IPS-15b (cell line): Measurements from ENCODE around the gene ARL2BP.
"Not testable (repeated sequence)": the region's sequence is repeated elsewhere in the genome, so short reads cannot be mapped to it uniquely, and the experiment has no call there.

Source experiments
- H3K27me3 ChIP-seq: one replicate; pipeline ENCODE4 v1.6.1; 2013; ENCODE audit warnings: low read length; ENCODE audit not compliant: control insufficient read depth, insufficient read depth
- H3K36me3 ChIP-seq: one replicate; pipeline ENCODE4 v1.6.1; 2013; ENCODE audit warnings: low read length; ENCODE audit not compliant: control insufficient read depth, insufficient read depth
- H3K4me1 ChIP-seq: one replicate; pipeline ENCODE4 v1.6.1; 2013; ENCODE audit warnings: mild to moderate bottlenecking, low read length; ENCODE audit not compliant: control insufficient read depth, insufficient read depth
- H3K4me3 ChIP-seq: one replicate; pipeline ENCODE4 v1.5.1; 2013; ENCODE audit warnings: low read depth, low read length
- H3K9ac ChIP-seq: one replicate; pipeline ENCODE4 v1.6.1; 2013; ENCODE audit warnings: low read depth, mild to moderate bottlenecking, low read length
- H3K9me3 ChIP-seq: one replicate; pipeline ENCODE4 v1.6.1; 2013; ENCODE audit warnings: mild to moderate bottlenecking, low read length; ENCODE audit not compliant: control insufficient read depth, insufficient read depth

The ARL2BP gene

GRCh38 chr16:57267343-57267742 lies 22.3 kb downstream of the ARL2BP start:
- not testable (repeated sequence) for H3K4me1 ChIP-seq, H3K4me3 ChIP-seq, H3K27me3 ChIP-seq, H3K9ac ChIP-seq, H3K36me3 ChIP-seq, H3K9me3 ChIP-seq

- H3K9ac ChIP-seq: no peak overlapping the region
- H3K36me3 ChIP-seq: no peaks in the 10 kb centered on the region
- H3K27me3 ChIP-seq: no peaks in the 10 kb centered on the region
- H3K4me1 ChIP-seq: peaks cover 2% of the 10 kb centered on the region
- no peaks in the 10 kb centered on the region for H3K9me3 ChIP-seq
- H3K4me3 ChIP-seq: no peak overlapping the region
Measured at GRCh38 chr16:57268804-57269800, 24.0 kb downstream of the ARL2BP start.

- Histone ChIP-seq H3K9ac (no peak overlapping the region), H3K9me3 (no peaks in the 10 kb centered on the region), H3K4me3 (no peak overlapping the region), H3K4me1 (peaks cover 2% of the 10 kb centered on the region), H3K27me3 (no peaks in the 10 kb centered on the region), H3K36me3 (no peaks in the 10 kb centered on the region)
Measured at GRCh38 chr16:57270221-57271062, 25.4 kb downstream of the ARL2BP start.

- Histone ChIP-seq H3K27me3 (no peaks in the 10 kb centered on the region), H3K36me3 (no peaks in the 10 kb centered on the region), H3K9me3 (no peaks in the 10 kb centered on the region), H3K4me3 (no peak overlapping the region), H3K9ac (no peak overlapping the region), H3K4me1 (peaks cover 2% of the 10 kb centered on the region)
Measured at GRCh38 chr16:57271063-57271345, 25.9 kb downstream of the ARL2BP start.

GRCh38 chr16:57271867-57272495 lies 26.9 kb downstream of the ARL2BP start:
- no peaks in the 10 kb centered on the region for H3K27me3 ChIP-seq
- no peaks in the 10 kb centered on the region for H3K9me3 ChIP-seq
- H3K4me3 ChIP-seq: no peak overlapping the region
- no peaks in the 10 kb centered on the region for H3K36me3 ChIP-seq
- peaks cover 6% of the 10 kb centered on the region for H3K4me1 ChIP-seq
- no peak overlapping the region for H3K9ac ChIP-seq

- Histone ChIP-seq H3K9me3 (no peaks in the 10 kb centered on the region), H3K27me3 (no peaks in the 10 kb centered on the region), H3K9ac (no peak overlapping the region), H3K4me3 (no peak overlapping the region), H3K36me3 (no peaks in the 10 kb centered on the region), H3K4me1 (peaks cover 6% of the 10 kb centered on the region)
Measured at GRCh38 chr16:57273359-57273758, 28.3 kb downstream of the ARL2BP start.

GRCh38 chr16:57273826-57274225 lies 28.8 kb downstream of the ARL2BP start:
- Histone ChIP-seq H3K9me3 (no peaks in the 10 kb centered on the region), H3K4me1 (peaks cover 6% of the 10 kb centered on the region), H3K27me3 (no peaks in the 10 kb centered on the region), H3K9ac (no peak overlapping the region), H3K4me3 (no peak overlapping the region), H3K36me3 (no peaks in the 10 kb centered on the region)

GRCh38 chr16:57275946-57276345 lies 30.9 kb downstream of the ARL2BP start:
- not testable (repeated sequence) for H3K9ac ChIP-seq, H3K27me3 ChIP-seq, H3K36me3 ChIP-seq, H3K4me3 ChIP-seq, H3K4me1 ChIP-seq, H3K9me3 ChIP-seq

GRCh38 chr16:57276596-57276995 lies 31.5 kb downstream of the ARL2BP start:
- H3K9ac ChIP-seq: no peak overlapping the region
- H3K36me3 ChIP-seq: no peaks in the 10 kb centered on the region
- H3K27me3 ChIP-seq: no peaks in the 10 kb centered on the region
- no peaks in the 10 kb centered on the region for H3K9me3 ChIP-seq
- peaks cover 4% of the 10 kb centered on the region for H3K4me1 ChIP-seq
- no peak overlapping the region for H3K4me3 ChIP-seq

- no peak overlapping the region for H3K4me3 ChIP-seq
- H3K9me3 ChIP-seq: no peaks in the 10 kb centered on the region
- H3K9ac ChIP-seq: no peak overlapping the region
- H3K36me3 ChIP-seq: no peaks in the 10 kb centered on the region
- H3K4me1 ChIP-seq: peaks cover 4% of the 10 kb centered on the region
- H3K27me3 ChIP-seq: peaks cover 9% of the 10 kb centered on the region
Measured at GRCh38 chr16:57277586-57277985, 32.5 kb downstream of the ARL2BP start.

- Histone ChIP-seq H3K9me3 (no peaks in the 10 kb centered on the region), H3K4me1 (peaks cover 4% of the 10 kb centered on the region), H3K36me3 (no peaks in the 10 kb centered on the region), H3K27me3 (peaks cover 18% of the 10 kb centered on the region), H3K9ac (no peak overlapping the region), H3K4me3 (no peak overlapping the region)
Measured at GRCh38 chr16:57278494-57278893, 33.4 kb downstream of the ARL2BP start.
